H9 (cell line): Measurements from ENCODE around the gene CPA3. TPM values are rescaled to one million over a fixed set of nuclear protein-coding genes. Genes with fewer than 3 reads are reported as not detected.

Experiments
- DNase-seq: peaks from one replicate; pipeline ENCODE4 v3.0.0-alpha.2; 2017
- H2AFZ ChIP-seq: one replicate; pipeline ENCODE4 v1.6.1; 2013; ENCODE audit warnings: mild to moderate bottlenecking, low read length, control low read depth, moderate library complexity
- H2AK5ac ChIP-seq: 2 replicates; pipeline ENCODE4 v1.6.1; 2013; ENCODE audit warnings: low read length, control low read depth, mixed read lengths; ENCODE audit not compliant: insufficient read length
- H2BK120ac ChIP-seq: one replicate; pipeline ENCODE4 v1.6.1; 2013; ENCODE audit warnings: low read depth, mild to moderate bottlenecking, low read length, control low read depth, inconsistent platforms; ENCODE audit not compliant: poor library complexity, severe bottlenecking
- H2BK12ac ChIP-seq: 2 replicates; pipeline ENCODE4 v1.6.1; 2013; ENCODE audit warnings: low read length, control low read depth, mixed read lengths, low read depth; ENCODE audit not compliant: insufficient read length
- H2BK15ac ChIP-seq: 2 replicates; pipeline ENCODE4 v1.6.1; 2013; ENCODE audit warnings: low read depth, low read length, control low read depth
- H2BK20ac ChIP-seq: one replicate; pipeline ENCODE4 v1.6.1; 2013; ENCODE audit warnings: low read depth, mild to moderate bottlenecking, low read length, control low read depth, inconsistent platforms; ENCODE audit not compliant: poor library complexity, severe bottlenecking
- H2BK5ac ChIP-seq: 2 replicates; pipeline ENCODE4 v1.6.1; 2013; ENCODE audit warnings: low read length, control low read depth, mixed read lengths; ENCODE audit not compliant: insufficient read length
- H3K14ac ChIP-seq: 2 replicates; pipeline ENCODE4 v1.6.1; 2013; ENCODE audit warnings: low read length, control low read depth; ENCODE audit not compliant: insufficient read depth
- H3K18ac ChIP-seq: 2 replicates; pipeline ENCODE4 v1.6.1; 2013; ENCODE audit warnings: low read depth, mild to moderate bottlenecking, mixed read lengths, low read length, control low read depth; ENCODE audit not compliant: insufficient read length
- H3K23ac ChIP-seq: 2 replicates; pipeline ENCODE4 v1.6.1; 2013; ENCODE audit warnings: low read length, control low read depth, mixed read lengths, low read depth; ENCODE audit not compliant: insufficient read length
- H3K23me2 ChIP-seq: 2 replicates; pipeline ENCODE4 v1.6.1; 2013; ENCODE audit warnings: low read depth, mild to moderate bottlenecking, mixed read lengths, low read length, control low read depth; ENCODE audit not compliant: insufficient read length, poor library complexity, severe bottlenecking
- H3K27ac ChIP-seq: 2 replicates; pipeline ENCODE4 v1.5.1; 2013; ENCODE audit warnings: low read length, control low read depth, mixed read lengths, low read depth; ENCODE audit not compliant: insufficient read length
- H3K27me3 ChIP-seq: 2 replicates; pipeline ENCODE4 v1.6.1; 2013; ENCODE audit warnings: low read length, control low read depth, inconsistent platforms; ENCODE audit not compliant: insufficient read depth
- H3K4ac ChIP-seq: 2 replicates; pipeline ENCODE4 v1.6.1; 2013; ENCODE audit warnings: low read depth, mild to moderate bottlenecking, control low read depth, inconsistent platforms, low read length, moderate library complexity
- H3K4me1 ChIP-seq: 2 replicates; pipeline ENCODE4 v1.6.1; 2013; ENCODE audit warnings: low read length, control low read depth, inconsistent platforms; ENCODE audit not compliant: insufficient read depth
- H3K4me2 ChIP-seq: 2 replicates; pipeline ENCODE4 v1.6.1; 2013; ENCODE audit warnings: low read length, control low read depth, mixed read lengths; ENCODE audit not compliant: insufficient read length, insufficient read depth
- H3K56ac ChIP-seq: 2 replicates; pipeline ENCODE4 v1.6.1; 2013; ENCODE audit warnings: low read depth, mild to moderate bottlenecking, mixed read lengths, low read length, control low read depth; ENCODE audit not compliant: insufficient read length
- H3K79me1 ChIP-seq: 2 replicates; pipeline ENCODE4 v1.6.1; 2013; ENCODE audit warnings: low read depth, mild to moderate bottlenecking, moderate library complexity, low read length, control low read depth, inconsistent platforms; ENCODE audit not compliant: insufficient read depth, poor library complexity, severe bottlenecking
- H3K79me2 ChIP-seq: 2 replicates; pipeline ENCODE4 v1.6.1; 2013; ENCODE audit warnings: low read length, control low read depth, inconsistent platforms; ENCODE audit not compliant: insufficient read depth
- H3K9ac ChIP-seq: 2 replicates; pipeline ENCODE4 v1.6.1; 2013; ENCODE audit warnings: low read length, control low read depth, mixed read lengths; ENCODE audit not compliant: insufficient read length; ENCODE audit errors: extremely low read depth
- H3K9me3 ChIP-seq: one replicate; pipeline ENCODE4 v1.6.1; 2013; ENCODE audit warnings: low read depth, low read length, inconsistent platforms; ENCODE audit not compliant: control insufficient read depth
- H3T11ph ChIP-seq: one replicate; pipeline ENCODE4 v1.6.1; 2013; ENCODE audit warnings: mild to moderate bottlenecking, low read length, control low read depth, inconsistent platforms
- H4K20me1 ChIP-seq: one replicate; pipeline ENCODE4 v1.6.1; 2013; ENCODE audit not compliant: control insufficient read depth, insufficient read length, insufficient read depth
- H4K5ac ChIP-seq: 2 replicates; pipeline ENCODE4 v1.6.1; 2013; ENCODE audit warnings: low read depth, mild to moderate bottlenecking, mixed read lengths, low read length, control low read depth; ENCODE audit not compliant: insufficient read length
- H4K8ac ChIP-seq: replicated peaks from 2 replicates; pipeline ENCODE4 v1.6.1; 2013; ENCODE audit warnings: low read length, control low read depth, mixed read lengths, low read depth; ENCODE audit not compliant: insufficient read length
- H4K91ac ChIP-seq: 2 replicates; pipeline ENCODE4 v1.6.1; 2013; ENCODE audit warnings: low read depth, mild to moderate bottlenecking, moderate library complexity, mixed read lengths, low read length, control low read depth; ENCODE audit not compliant: insufficient read length
- H3K27ac Mint-ChIP-seq, 3 experiments: 2 replicates in 2 of 3; 3 replicates in 1 of 3; pipeline ENCODE4 v1.8.0; 2020 to 2021; ENCODE audit warnings: mixed read lengths in 3 of 3, mild to moderate bottlenecking in 1 of 3, moderate library complexity in 1 of 3
- H3K27me3 Mint-ChIP-seq: 2 replicates; pipeline ENCODE4 v1.8.0; 2021; ENCODE audit warnings: low read depth, mild to moderate bottlenecking, moderate library complexity, mixed read lengths
- H3K36me3 Mint-ChIP-seq, 3 experiments: 2 replicates in 2 of 3; 3 replicates in 1 of 3; pipeline ENCODE4 v1.8.0; 2020 to 2021; ENCODE audit warnings: low read depth in 3 of 3, mixed read lengths in 3 of 3; ENCODE audit not compliant: insufficient read depth in 1 of 3
- H3K4me1 Mint-ChIP-seq, 2 experiments: 2 replicates each; pipeline ENCODE4 v1.8.0; 2020; ENCODE audit warnings: mixed read lengths in 2 of 2
- H3K4me3 Mint-ChIP-seq, 2 experiments: 2 replicates in 1 of 2; 3 replicates in 1 of 2; pipeline ENCODE4 v1.8.0; 2020 to 2021; ENCODE audit warnings: mild to moderate bottlenecking in 2 of 2, mixed read lengths in 2 of 2, moderate library complexity in 1 of 2
- H3K9me3 Mint-ChIP-seq, 2 experiments: 2 replicates in 1 of 2; 3 replicates in 1 of 2; pipeline ENCODE4 v1.8.0; 2020; ENCODE audit warnings: mild to moderate bottlenecking in 2 of 2, mixed read lengths in 2 of 2, moderate library complexity in 1 of 2
- CTCF ChIP-seq: fragments of 200-600 bp; sonication (generic); conservative IDR thresholded peaks from 3 replicates; pipeline ENCODE4 v1.8.0; 2021; ENCODE audit warnings: antibody characterized with exemption, mild to moderate bottlenecking
- WGBS: extraction: QIAGEN DNeasy Blood & Tissue Kit; methylation state at CpG from one replicate; pipeline ENCODE4 v1.1.7; 2013; ENCODE audit warnings: missing lambda C conversion rate, low lambda C conversion rate, mixed read lengths; ENCODE audit not compliant: insufficient read length; ENCODE audit errors: extremely low coverage; 5-methylcytosine and 5-hydroxymethylcytosine counted together
- total RNA-seq: library from RNA; stranded (reverse); gene quantifications from 2 replicates; pipeline ENCODE4 v1.2.1, GENCODE V29; 2021

The CPA3 gene
- total RNA-seq, 1 experiment from 2014 or later: not detected

- Mint-ChIP-seq H3K4me3 (no peak overlapping the region), H3K27ac (no peak overlapping the region), H3K9me3 (no peaks in the 10 kb centered on the region), H3K4me1 (peaks cover 9 to 11% of the 10 kb centered on the region in 2 experiments), H3K36me3 (no peaks in the 10 kb centered on the region), H3K27me3 (no peaks in the 10 kb centered on the region)
- no peak overlapping the region for H4K5ac ChIP-seq
- no peak overlapping the region for H3K4ac ChIP-seq
- WGBS: no CpG with 5 or more reads among the region's 3 CpGs
- H3K27me3 ChIP-seq: no peaks in the 10 kb centered on the region
- H2BK15ac ChIP-seq: no peak overlapping the region
- H2BK120ac ChIP-seq: no peak overlapping the region
- no peak overlapping the region for H2AK5ac ChIP-seq
- no peaks in the 10 kb centered on the region for H4K20me1 ChIP-seq
- H3K56ac ChIP-seq: no peak overlapping the region
- no peak overlapping the region for H3K18ac ChIP-seq
- no peak overlapping the region for H2BK5ac ChIP-seq
- no peak overlapping the region for H2BK20ac ChIP-seq
- H4K91ac ChIP-seq: no peak overlapping the region
- TF ChIP-seq CTCF: no peak
- no peak overlapping the region for H3K9ac ChIP-seq
- no peaks in the 10 kb centered on the region for H3K79me2 ChIP-seq
- no peak overlapping the region for H3K23ac ChIP-seq
- H3T11ph ChIP-seq: no peak overlapping the region
- H3K79me1 ChIP-seq: no peaks in the 10 kb centered on the region
- no peak for DNase-seq
- H4K8ac ChIP-seq: no peak overlapping the region
- H3K14ac ChIP-seq: no peak overlapping the region
- H3K27ac ChIP-seq: no peak overlapping the region
- H2BK12ac ChIP-seq: no peak overlapping the region
- no peak overlapping the region for H2AFZ ChIP-seq
- no peaks in the 10 kb centered on the region for H3K9me3 ChIP-seq
- H3K4me2 ChIP-seq: no peak overlapping the region
- no peaks in the 10 kb centered on the region for H3K4me1 ChIP-seq
- no peaks in the 10 kb centered on the region for H3K23me2 ChIP-seq
Measured at GRCh38 chr3:148932972-148933371, 67.9 kb downstream of the CPA3 start.
